ENCODE data around the gene TLX2.
"Not testable (repeated sequence)": the region's sequence is repeated elsewhere in the genome, so short reads cannot be mapped to it uniquely, and the experiment has no call there.

The TLX2 gene

GRCh38 chr2:74514368-74515270, at the start of gene TLX2:
TLX2 (plus strand) TSS chr2:74514450; CDS start chr2:74514807, 357 bp downstream.
- DNase-seq (ENCODE audit: low read depth, low spot score): no peak

DNA sequence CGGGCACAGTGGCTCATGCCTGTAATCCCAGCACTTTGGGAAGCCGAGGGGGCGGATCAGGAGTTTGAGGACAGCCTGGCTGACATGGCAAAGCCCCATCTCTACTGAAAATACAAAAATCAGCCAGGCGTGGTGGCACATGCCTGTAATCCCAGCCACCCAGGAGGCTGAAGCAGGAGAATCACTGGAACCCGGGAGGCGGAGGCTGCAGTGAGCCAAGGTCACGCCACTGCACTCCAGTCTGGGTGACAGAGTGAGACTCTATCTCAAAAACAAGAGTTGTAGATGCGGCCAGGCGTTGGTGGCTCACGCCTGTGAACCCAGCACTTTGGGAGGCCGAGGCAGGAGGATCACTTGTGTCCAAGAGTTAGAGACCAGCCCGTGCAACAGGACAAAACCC, 43.5 kb upstream of the TLX2 start:
- DNase-seq (ENCODE audit: low read depth, low spot score): not testable (repeated sequence)

DNA sequence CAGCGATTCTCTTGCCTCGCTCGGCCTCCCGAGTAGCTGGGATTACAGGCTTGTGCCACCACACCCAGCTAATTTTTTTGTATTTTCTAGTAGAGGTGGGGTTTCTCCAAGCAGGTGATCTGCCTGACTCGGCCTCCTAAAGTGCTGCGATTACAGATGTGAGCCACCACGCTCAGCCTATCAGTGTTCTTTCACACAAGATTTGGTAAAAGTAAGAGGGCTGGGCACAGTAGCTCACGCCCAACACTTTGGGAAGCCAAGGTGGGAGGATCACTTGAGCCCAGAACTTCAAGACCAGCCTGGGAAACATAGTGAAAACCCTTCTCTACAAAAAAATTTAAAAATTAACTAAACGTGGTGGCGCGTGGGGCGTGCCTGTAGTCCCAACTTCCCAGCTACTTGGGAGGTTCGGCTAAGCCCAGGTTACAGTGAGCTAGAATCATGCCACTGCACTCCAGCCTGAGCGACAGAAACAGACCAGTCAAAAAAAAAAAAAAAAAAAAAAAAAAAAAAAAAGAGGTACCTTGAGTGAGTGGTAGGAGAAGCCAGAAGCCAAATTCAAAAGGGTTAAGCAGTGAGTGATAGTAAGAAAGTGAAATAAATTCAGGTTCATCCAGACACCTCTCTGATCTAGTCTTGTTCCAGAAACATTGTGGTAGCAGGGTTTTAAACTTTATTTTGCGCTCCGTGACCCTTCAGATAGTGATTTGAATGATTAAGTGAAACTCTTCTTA, 42.8 kb upstream of the TLX2 start:
- no peak for DNase-seq (ENCODE audit: low read depth, low spot score)

DNA sequence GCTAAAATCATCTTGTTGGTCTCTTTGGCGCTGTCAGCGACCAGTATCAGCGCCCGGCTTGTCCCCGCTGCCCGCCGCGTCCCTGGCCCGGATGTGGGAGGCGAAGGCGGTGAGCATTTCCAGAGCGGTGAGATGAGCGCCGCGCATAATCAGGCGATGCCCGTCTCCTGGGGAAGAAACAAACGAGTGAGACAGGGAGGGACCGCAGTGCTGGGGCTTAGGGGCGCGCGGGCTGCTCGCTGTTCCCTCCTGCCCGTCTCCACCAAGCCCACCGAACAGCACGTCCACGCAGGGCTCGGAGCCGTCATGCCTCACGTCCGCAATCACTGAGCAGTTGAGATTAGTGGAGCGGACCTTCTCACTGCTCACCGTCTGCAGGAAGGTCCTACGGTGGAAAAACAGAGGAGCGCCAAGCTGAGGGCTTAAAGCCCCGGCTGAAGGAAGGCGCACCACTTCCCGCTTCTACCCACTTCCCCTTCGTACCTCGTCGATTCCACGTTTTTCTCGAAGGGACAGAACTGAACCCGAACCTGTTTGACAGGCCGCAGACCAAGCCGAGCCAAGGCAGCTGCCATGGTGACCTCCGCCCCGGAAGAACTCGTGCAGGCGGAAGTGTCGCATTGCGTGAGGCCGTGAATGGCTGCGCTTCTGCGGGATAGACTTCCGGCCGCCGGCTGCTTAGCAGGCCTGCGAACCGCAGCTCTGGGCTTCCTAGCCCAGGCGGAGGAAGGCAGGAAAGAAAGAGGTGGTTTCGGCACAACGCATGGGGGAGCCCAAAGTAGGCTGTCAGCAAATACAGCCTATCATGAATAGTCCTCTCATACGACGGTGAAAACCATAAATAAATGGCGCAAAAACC, 41.9 kb upstream of the TLX2 start, which contains the start of gene MRPL53:
Gene MRPL53, minus strand, starts transcription at position 595 of the 859 bp plus-strand sequence. Its CDS starts 20 bp downstream, at position 575.
- peak; percentile 93 for DNase-seq (ENCODE audit: low read depth, low spot score)

GRCh38 chr2:74472945-74473258, 41.3 kb upstream of the TLX2 start:
- no peak for DNase-seq (ENCODE audit: low read depth, low spot score)

- DNase-seq (ENCODE audit: low read depth, low spot score): no peak
Measured at GRCh38 chr2:74474481-74474880, 39.8 kb upstream of the TLX2 start.

GRCh38 chr2:74474899-74475298, 39.4 kb upstream of the TLX2 start:
- no peak for DNase-seq (ENCODE audit: low read depth, low spot score)

DNA sequence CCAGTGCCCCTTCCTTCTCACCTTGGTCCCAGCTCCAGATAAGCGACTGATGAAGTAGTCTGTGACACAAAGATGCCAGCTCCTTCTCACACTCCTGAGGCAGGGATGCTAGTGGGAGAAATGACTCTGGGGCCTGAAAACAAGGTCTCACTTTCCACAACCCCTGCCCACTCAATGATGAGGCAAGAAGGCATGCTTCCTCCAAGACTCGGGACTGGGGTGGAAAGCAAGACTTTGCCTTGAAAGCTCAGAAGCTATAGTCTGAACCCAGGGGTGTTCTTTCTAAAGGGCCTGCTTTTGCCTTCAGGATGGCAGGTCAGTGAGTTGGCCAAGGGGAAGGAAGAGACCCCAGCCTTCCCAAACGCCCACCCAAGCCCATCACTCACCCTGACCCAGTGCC, 32.8 kb upstream of the TLX2 start:
- no peak for DNase-seq (ENCODE audit: low read depth, low spot score)

- DNase-seq (ENCODE audit: low read depth, low spot score): peak; percentile 16
Measured at GRCh38 chr2:74481961-74482800, 32.1 kb upstream of the TLX2 start.

DNA sequence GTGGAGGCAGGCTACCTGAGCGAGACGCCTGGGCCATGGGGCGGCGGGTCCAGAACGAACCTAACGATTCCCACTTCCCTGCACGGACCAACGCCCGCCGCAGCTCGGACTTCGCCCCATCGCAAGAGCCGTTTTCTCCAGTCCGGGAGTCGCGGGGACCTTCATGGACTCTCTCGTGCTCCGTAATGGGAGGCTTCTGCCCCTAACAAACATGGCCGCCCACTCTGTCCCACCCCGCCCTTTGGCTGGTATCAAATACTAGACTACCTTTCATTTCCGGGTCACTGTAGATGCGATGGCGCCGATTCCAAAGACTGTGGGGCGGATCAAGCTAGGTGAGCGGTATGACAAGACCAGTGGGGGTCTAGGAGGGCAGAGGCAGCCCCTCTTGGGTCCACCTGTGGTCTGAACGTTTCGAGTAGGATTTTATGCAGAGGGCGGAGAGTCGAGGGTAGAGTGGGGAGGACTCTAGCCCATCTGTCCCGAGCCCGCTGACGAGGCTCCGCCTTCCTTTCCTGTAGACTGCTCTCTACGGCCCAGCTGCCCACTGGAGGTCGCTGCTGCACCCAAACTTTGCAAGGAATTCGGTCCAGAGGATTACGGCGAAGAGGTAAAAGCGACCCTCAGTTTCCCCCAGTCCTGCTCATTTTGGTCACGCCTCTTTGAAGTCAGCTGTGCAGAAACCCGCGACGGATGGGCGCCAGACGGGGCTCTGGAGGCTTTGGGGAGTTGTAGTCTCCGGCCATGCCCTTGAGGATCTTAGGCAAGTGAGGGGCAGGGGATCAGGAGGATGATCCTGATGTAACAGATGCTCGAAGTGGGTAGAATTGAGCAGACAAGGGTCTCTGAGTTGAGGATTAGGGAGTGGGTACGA, 31.2 kb upstream of the TLX2 start, which contains the start of the genes CCDC142 and TTC31:
Gene CCDC142, minus strand, starts transcription at position 198 of the 874 bp plus-strand sequence. Its CDS starts 161 bp downstream, at position 37.
Gene TTC31, plus strand, starts transcription at position 281 of the 874 bp plus-strand sequence. Its CDS starts 15 bp downstream, at position 296.
- DNase-seq (ENCODE audit: low read depth, low spot score): peak; percentile 87

DNA sequence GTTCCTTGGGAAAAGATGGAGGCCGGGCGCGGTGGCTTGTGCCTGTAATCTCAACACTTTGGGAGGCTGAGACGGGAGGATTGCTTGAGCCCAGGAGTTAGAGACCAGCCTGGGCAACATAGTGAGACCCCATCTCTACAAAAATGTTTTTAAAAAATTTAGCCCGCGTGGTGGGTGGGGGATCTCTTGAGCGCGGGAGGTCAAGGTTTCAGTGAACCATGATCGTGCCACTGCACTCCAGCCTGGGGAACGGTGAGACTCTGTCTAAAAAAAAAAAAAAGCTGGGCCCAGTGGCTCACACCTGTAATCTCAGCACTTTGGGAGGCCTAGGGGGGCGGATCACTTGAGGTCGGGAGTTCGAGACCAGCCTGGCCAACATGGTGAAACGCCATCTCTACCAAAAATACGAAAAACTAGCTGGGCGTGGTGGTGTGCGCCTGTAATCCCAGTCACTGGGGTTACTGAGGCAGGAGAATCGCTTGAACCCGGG, 30.5 kb upstream of the TLX2 start:
- DNase-seq (ENCODE audit: low read depth, low spot score): not testable (repeated sequence)

DNA sequence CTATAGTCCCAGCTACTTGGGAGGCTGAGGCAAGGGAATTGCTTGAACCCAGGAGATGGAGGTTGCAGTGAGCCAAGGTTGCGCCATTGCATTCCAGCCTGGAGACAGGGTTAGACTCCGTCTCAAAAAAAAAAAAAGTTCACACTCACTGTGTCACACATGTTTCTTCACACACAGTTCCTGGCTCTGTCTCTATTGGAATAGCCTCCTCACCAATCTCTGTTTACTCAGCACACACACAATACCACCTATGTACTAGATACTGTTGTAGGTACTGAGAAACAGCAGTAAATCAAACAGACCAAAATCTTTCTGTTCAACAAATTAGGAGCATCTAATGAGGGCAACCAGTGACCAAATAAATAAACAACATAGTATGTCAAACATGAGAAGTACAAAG, 28.1 kb upstream of the TLX2 start:
- no peak for DNase-seq (ENCODE audit: low read depth, low spot score)

DNA sequence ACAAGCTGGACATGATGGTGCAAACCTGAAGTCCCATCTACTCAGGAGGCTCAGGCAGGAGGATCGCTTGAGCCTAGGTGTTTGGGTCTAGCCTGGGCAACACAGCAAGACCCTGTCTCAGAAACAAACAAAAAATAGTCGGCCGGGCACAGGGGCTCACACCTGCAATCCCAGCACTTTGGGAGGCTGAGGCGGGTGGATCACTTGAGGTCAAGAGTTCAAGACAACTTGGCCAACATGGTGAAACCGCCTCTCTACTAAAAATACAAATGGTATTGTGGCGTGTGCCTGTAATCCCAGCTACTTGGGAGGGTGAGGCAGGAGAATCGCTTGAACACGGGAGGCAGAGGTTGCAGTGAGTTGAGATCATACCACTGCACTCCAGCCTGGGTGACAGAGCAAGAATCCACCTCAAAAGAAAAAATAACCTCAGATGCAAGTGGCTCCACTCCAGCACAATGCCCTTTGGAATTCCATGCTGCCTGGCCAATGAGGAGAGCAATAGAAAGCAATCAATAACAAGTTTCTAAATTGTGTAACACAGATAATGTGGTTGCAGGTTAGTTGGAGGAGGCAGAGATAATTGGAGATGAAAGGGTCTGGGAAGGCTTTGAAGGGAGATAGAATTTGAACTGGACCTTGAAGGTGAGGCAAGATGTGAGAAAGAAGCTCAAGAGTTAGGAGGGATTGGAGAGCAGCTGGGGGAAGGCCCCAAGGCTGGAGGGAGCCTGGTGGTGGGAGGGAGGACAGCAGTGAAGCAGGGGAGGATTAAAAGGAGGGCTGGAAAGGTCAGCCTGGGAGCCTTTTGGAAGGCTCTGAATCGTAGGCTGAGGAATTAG, 25.4 kb upstream of the TLX2 start:
- DNase-seq (ENCODE audit: low read depth, low spot score): no peak

GRCh38 chr2:74489906-74490305, 24.3 kb upstream of the TLX2 start:
- no peak for DNase-seq (ENCODE audit: low read depth, low spot score)

DNA sequence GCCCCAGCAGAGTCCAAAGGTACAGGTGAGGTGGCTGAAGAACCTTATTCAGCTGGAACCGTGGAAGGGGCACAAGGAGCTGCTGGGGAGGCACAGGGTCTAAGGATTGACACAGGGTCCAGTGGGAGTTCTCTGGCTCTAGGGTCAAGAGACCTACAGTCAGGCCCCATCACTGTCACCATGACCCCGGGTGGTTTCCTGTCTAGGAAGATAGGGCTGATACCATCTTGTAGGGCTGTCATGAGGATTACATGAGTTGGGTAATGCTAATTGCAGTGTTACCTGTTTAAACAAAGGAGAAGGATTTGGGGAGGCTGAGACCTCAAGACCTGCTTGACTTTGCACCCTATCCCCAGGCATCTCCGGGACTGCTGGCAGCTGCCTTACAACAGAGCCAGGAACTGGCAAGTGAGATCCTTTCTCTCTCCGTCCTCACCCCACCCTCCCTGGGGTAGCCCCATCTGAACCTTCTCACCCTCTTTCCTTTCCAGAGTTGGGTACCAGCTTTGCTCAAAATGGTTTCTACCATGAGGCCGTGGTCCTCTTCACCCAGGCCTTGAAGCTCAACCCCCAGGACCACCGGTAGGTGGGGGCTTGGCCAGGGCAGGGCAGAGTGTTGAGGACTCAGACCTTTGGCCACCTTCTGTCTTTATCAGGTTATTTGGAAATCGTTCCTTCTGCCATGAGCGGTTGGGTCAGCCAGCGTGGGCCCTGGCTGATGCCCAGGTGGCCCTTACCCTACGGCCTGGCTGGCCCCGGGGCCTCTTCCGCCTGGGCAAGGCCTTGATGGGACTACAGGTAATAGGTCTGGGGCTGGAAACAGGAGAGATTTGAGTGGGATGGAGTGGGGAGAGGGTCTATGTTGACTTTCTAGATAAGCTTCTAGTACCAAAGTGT, 22.4 kb upstream of the TLX2 start:
- DNase-seq (ENCODE audit: low read depth, low spot score): no peak

DNA sequence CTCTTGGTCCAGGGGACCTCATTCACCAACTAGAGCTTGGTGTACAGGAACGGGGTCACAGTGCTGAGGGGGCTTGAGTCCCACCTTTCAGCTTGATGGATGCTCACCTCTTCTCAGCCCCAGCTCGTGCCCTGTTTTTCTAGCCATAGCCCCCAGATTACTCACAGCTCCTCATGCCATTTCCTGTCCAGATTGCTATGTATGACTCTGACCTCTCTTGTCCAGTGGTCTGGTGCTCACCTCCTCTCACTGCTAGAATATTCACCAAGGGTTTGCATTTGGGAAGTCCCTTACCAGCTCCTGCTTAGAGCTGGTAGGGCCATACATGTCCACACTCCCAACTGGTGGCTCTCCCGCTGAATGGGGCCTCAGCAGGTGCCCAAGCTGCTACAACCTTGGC, 20.7 kb upstream of the TLX2 start:
- no peak for DNase-seq (ENCODE audit: low read depth, low spot score)

GRCh38 chr2:74495440-74495839, 18.8 kb upstream of the TLX2 start:
- DNase-seq (ENCODE audit: low read depth, low spot score): no peak

All from activated CD4-positive, CD25-positive, alpha-beta regulatory T cell treated with anti-CD3 and anti-CD28 coated beads, Interleukin-2, amount 50 U/mL, for 16 hours (primary cell).